Measurements from ENCODE around the gene CISD3. TPM values are rescaled to one million over a fixed set of nuclear protein-coding genes. Genes with fewer than 3 reads are reported as not detected.

The CISD3 gene
- total RNA-seq, 2 experiments from 2014 or later = 4.7 to 5.7 TPM

GRCh38 chr17:38745545-38745944 lies 15.4 kb downstream of the CISD3 start:
- TF ChIP-seq CTCF (IDR thresholded peaks at IDR 0.05) = no peak
- H3K27ac ChIP-seq (ENCODE audit: low read depth in 1 of 2, low read length in 2 of 2) = no peak overlapping the region
- peaks cover 47 to 51% of the 10 kb centered on the region in 2 experiments for H3K27me3 ChIP-seq (ENCODE audit: control insufficient read depth in 1 of 2, insufficient read depth in 2 of 2, low read length in 2 of 2)
- H3K27ac Mint-ChIP-seq = no peak overlapping the region
- intact Hi-C loops (cut with DNase I, micrococcal nuclease) = no loop called here
- ChIA-PET POLR2A (interaction anchor here (1.3 kb wide), 1 partner anchor 15 kb away, joined by 3 read pairs; no protein-coding TSS in a partner anchor), CTCF (interaction anchor here (1.2 to 2.0 kb wide), 2 partner anchors 10 to 69 kb away, joined by 3 to 9 read pairs; no protein-coding TSS in a partner anchor)
- peaks cover 40% of the 10 kb centered on the region for H3K4me1 ChIP-seq (ENCODE audit: insufficient read depth, low read length)
- peaks cover 19% of the 10 kb centered on the region for H3K4me1 Mint-ChIP-seq (ENCODE audit: low read depth)
- DNase-seq (no peak), ATAC-seq (ENCODE audit: poor library complexity) (no peak)
- no peaks in the 10 kb centered on the region for H3K9me3 Mint-ChIP-seq
- peaks cover 43% of the 10 kb centered on the region for H3K27me3 Mint-ChIP-seq
- peaks cover 0 to 15% of the 10 kb centered on the region in 2 experiments for H3K9me3 ChIP-seq (ENCODE audit: control insufficient read depth in 1 of 2, insufficient read depth in 1 of 2, low read length in 2 of 2)
- no peak overlapping the region for H3K4me3 Mint-ChIP-seq
- H3K36me3 Mint-ChIP-seq (ENCODE audit: low read depth) = no peaks in the 10 kb centered on the region
- no peaks in the 10 kb centered on the region for H3K36me3 ChIP-seq (ENCODE audit: insufficient read depth, low read length)
- no peak overlapping the region for H3K4me3 ChIP-seq (ENCODE audit: low read length)

GRCh38 chr17:38746004-38746848 lies 16.1 kb downstream of the CISD3 start:
- ChIA-PET POLR2A (interaction anchor here (0.9 to 1.3 kb wide), 2 partner anchors 15 to 188 kb away, joined by 3 read pairs; no protein-coding TSS in a partner anchor), CTCF (interaction anchor here (1.2 to 2.0 kb wide), 2 partner anchors 11 to 69 kb away, joined by 3 to 9 read pairs; no protein-coding TSS in a partner anchor)
- Histone ChIP-seq H3K9me3 (ENCODE audit: control insufficient read depth in 1 of 2, insufficient read depth in 1 of 2, low read length in 2 of 2) (peaks cover 0 to 15% of the 10 kb centered on the region in 2 experiments), H3K27me3 (ENCODE audit: control insufficient read depth in 1 of 2, insufficient read depth in 2 of 2, low read length in 2 of 2) (peaks cover 51 to 57% of the 10 kb centered on the region in 2 experiments), H3K4me1 (ENCODE audit: insufficient read depth, low read length) (peaks cover 47% of the 10 kb centered on the region), H3K4me3 (ENCODE audit: low read length) (no peak overlapping the region), H3K27ac (ENCODE audit: low read depth in 1 of 2, low read length in 2 of 2) (no peak overlapping the region), H3K36me3 (ENCODE audit: insufficient read depth, low read length) (no peaks in the 10 kb centered on the region)
- peaks cover 50% of the 10 kb centered on the region for H3K27me3 Mint-ChIP-seq
- no peaks in the 10 kb centered on the region for H3K9me3 Mint-ChIP-seq
- H3K36me3 Mint-ChIP-seq (ENCODE audit: low read depth) = no peaks in the 10 kb centered on the region
- intact Hi-C loops (cut with DNase I, micrococcal nuclease) = no loop called here
- no peak for DNase-seq
- no peak for ATAC-seq (ENCODE audit: poor library complexity)
- H3K4me1 Mint-ChIP-seq (ENCODE audit: low read depth) = peaks cover 25% of the 10 kb centered on the region
- H3K27ac Mint-ChIP-seq = no peak overlapping the region
- H3K4me3 Mint-ChIP-seq = peak overlapping the region; percentile 74
- no peak for TF ChIP-seq CTCF (IDR thresholded peaks at IDR 0.05)

GRCh38 chr17:38746849-38747462 lies 16.8 kb downstream of the CISD3 start:
- peaks cover 54% of the 10 kb centered on the region for H3K4me1 ChIP-seq (ENCODE audit: insufficient read depth, low read length)
- no peak for ATAC-seq (ENCODE audit: poor library complexity)
- intact Hi-C loops (cut with DNase I, micrococcal nuclease) = no loop called here

More at GRCh38 chr17:38746849-38747462, 16.8 kb downstream of the CISD3 start:
- peaks cover 57% of the 10 kb centered on the region for H3K27me3 Mint-ChIP-seq
- peaks cover 33% of the 10 kb centered on the region for H3K4me1 Mint-ChIP-seq (ENCODE audit: low read depth)
- H3K27ac Mint-ChIP-seq = no peak overlapping the region
- H3K36me3 Mint-ChIP-seq (ENCODE audit: low read depth) = peaks cover 5% of the 10 kb centered on the region
- H3K4me3 Mint-ChIP-seq = peak overlapping the region; percentile 74
- CTCF ChIA-PET = interaction anchor here (2.0 kb wide), 1 partner anchor 12 kb away, joined by 9 read pairs; no protein-coding TSS in a partner anchor
- no peaks in the 10 kb centered on the region for H3K36me3 ChIP-seq (ENCODE audit: insufficient read depth, low read length)
- POLR2A ChIA-PET = interaction anchor here (0.9 to 1.3 kb wide), 2 partner anchors 16 to 188 kb away, joined by 3 read pairs; no protein-coding TSS in a partner anchor
- H3K27ac ChIP-seq (ENCODE audit: low read depth in 1 of 2, low read length in 2 of 2) = no peak overlapping the region
- no peak overlapping the region for H3K4me3 ChIP-seq (ENCODE audit: low read length)
- H3K27me3 ChIP-seq (ENCODE audit: control insufficient read depth in 1 of 2, insufficient read depth in 2 of 2, low read length in 2 of 2) = peaks cover 51 to 57% of the 10 kb centered on the region in 2 experiments
- TF ChIP-seq CTCF (IDR thresholded peaks at IDR 0.05) = no peak
- H3K9me3 ChIP-seq (ENCODE audit: control insufficient read depth in 1 of 2, insufficient read depth in 1 of 2, low read length in 2 of 2) = peaks cover 0 to 15% of the 10 kb centered on the region in 2 experiments
- no peak for DNase-seq
- H3K9me3 Mint-ChIP-seq = no peaks in the 10 kb centered on the region

All from CD4-positive, alpha-beta T cell (primary cell).